ENCODE data around the gene CCDC88B.

GRCh38 chr11:64387916-64388315 lies 47.9 kb downstream of the CCDC88B start:
- TF ChIP-seq POLR2A (IDR thresholded peaks at IDR 0.05; ENCODE audit: low read depth, low read length) (no peak), POLR2AphosphoS5 (IDR thresholded peaks at IDR 0.05; ENCODE audit: low read depth, low read length) (no peak)
